ENCODE measurements around the gene CD5L. TPM values are rescaled to one million over a fixed set of nuclear protein-coding genes. Genes with fewer than 3 reads are reported as not detected.

CD5L gene
- polyA plus RNA-seq (ENCODE audit: insufficient read length in 12 of 12) = under 1 TPM in 6 of 12 donors, not detected in 6; 0.05 to 0.22 (median 0.15) TPM
- long read RNA-seq, donor 1, partial matches to known transcripts = 0 of 1 reads
- long read RNA-seq, donor 1, other reads (novel, unspliced or antisense) = 0 of 1 reads
- long read RNA-seq, donor 2, partial matches to known transcripts = 0 of 1 reads
- long read RNA-seq, donor 2, other reads (novel, unspliced or antisense) = 0 of 1 reads
- long read RNA-seq, donor 3 = 0 reads
- long read RNA-seq, donor 4 = 0 reads
- long read RNA-seq, donor 5 = 0 reads
- long read RNA-seq, donor 6 = 0 reads
- long read RNA-seq, donor 7 = 0 reads
- long read RNA-seq, donor 8, partial matches to known transcripts = 0 of 1 reads
- long read RNA-seq, donor 8, other reads (novel, unspliced or antisense) = 0 of 1 reads
- long read RNA-seq, donor 9 = 0 reads
- long read RNA-seq, donor 10 = 0 reads
- long read RNA-seq, donor 11 = 0 reads

- DNase-seq = no peak
These were observed at the start of gene CD5L for GRCh38 chr1:157841708-157842107. CD5L (minus strand) TSS chr1:157841808; CDS start chr1:157841701, 107 bp downstream.

- DNase-seq = no peak
These were observed 41.0 kb upstream of the CD5L start for GRCh38 chr1:157882580-157882979.

- no peak for DNase-seq
These were observed 39.0 kb upstream of the CD5L start for GRCh38 chr1:157880621-157881020.

- DNase-seq = peak; percentile 19
These were observed 36.5 kb upstream of the CD5L start for GRCh38 chr1:157878059-157878458.

- DNase-seq = no peak
These were observed 28.9 kb upstream of the CD5L start for GRCh38 chr1:157870490-157870889.

- no peak for DNase-seq
These were observed 27.0 kb upstream of the CD5L start for GRCh38 chr1:157868654-157869053.

GRCh38 chr1:157862114-157863070 is 20.8 kb upstream of the CD5L start:
- no peak for DNase-seq

GRCh38 chr1:157856538-157856937 is 14.9 kb upstream of the CD5L start:
- no peak for DNase-seq

GRCh38 chr1:157852476-157852875 is 10.9 kb upstream of the CD5L start:
- DNase-seq = no peak

- DNase-seq = no peak
These were observed 7.7 kb upstream of the CD5L start for GRCh38 chr1:157849229-157849875.

- DNase-seq = no peak
These were observed 2.7 kb upstream of the CD5L start for GRCh38 chr1:157844089-157844830.

- DNase-seq = no peak
These were observed 1.3 kb upstream of the CD5L start for GRCh38 chr1:157842939-157843338.

- DNase-seq = no peak
These were observed 2.6 kb downstream of the CD5L start for GRCh38 chr1:157838966-157839365.

- DNase-seq = no peak
These were observed 7.2 kb downstream of the CD5L start for GRCh38 chr1:157834430-157834829.

GRCh38 chr1:157833145-157833544 is 8.5 kb downstream of the CD5L start:
- DNase-seq = no peak

GRCh38 chr1:157831968-157832626 is 9.5 kb downstream of the CD5L start:
- DNase-seq = no peak

GRCh38 chr1:157830887-157831286 is 10.7 kb downstream of the CD5L start:
- DNase-seq = no peak

- no peak for DNase-seq
These were observed 11.9 kb downstream of the CD5L start for GRCh38 chr1:157829711-157830110.

GRCh38 chr1:157829210-157829609 is 12.4 kb downstream of the CD5L start:
- no peak for DNase-seq

GRCh38 chr1:157820299-157820698 is 21.3 kb downstream of the CD5L start:
- DNase-seq = no peak

- no peak for DNase-seq
These were observed 21.7 kb downstream of the CD5L start, which contains the start of gene FCRL1 for GRCh38 chr1:157819896-157820295. FCRL1 (minus strand) TSS chr1:157820120; CDS start chr1:157820037, 83 bp downstream.
